LNCAP (cell line): ENCODE results near the gene ARNT2.

Experiments
- TF ChIP-seq, protein P1 (sequence below): fragments of 450-650 bp; IDR thresholded peaks from 2 replicates; pipeline ENCODE4 v1.5.1; 2017; ENCODE audit warnings: mild to moderate bottlenecking

ARNT2 gene

DNA sequence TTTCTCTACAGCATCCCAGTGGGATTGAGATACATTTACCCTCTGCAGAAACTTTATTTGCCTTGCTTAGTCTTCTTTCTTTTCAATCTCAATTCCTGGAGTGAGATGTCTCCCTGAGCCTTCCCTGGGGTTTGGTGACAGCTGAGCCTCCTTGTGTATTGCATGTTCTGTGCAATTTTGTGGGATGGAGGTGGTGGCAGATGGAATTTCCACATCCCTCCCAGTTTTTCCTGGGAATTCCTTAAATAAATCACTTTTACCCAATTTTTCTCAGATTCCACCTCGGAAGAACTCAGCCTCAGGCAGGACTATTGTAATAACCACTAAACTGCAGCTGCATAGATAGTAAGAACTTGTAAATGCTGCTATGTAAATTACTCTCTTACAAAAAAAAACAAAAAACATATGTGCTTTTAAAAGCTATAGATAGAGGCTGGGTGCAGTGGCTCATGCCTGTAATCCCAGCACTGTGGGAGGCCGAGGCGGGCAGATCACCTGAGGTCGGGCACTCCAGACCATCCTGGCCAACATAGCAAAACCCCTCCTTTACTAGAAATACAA lies 202.4 kb downstream of the ARNT2 start:
- TF ChIP-seq, protein P1, sequence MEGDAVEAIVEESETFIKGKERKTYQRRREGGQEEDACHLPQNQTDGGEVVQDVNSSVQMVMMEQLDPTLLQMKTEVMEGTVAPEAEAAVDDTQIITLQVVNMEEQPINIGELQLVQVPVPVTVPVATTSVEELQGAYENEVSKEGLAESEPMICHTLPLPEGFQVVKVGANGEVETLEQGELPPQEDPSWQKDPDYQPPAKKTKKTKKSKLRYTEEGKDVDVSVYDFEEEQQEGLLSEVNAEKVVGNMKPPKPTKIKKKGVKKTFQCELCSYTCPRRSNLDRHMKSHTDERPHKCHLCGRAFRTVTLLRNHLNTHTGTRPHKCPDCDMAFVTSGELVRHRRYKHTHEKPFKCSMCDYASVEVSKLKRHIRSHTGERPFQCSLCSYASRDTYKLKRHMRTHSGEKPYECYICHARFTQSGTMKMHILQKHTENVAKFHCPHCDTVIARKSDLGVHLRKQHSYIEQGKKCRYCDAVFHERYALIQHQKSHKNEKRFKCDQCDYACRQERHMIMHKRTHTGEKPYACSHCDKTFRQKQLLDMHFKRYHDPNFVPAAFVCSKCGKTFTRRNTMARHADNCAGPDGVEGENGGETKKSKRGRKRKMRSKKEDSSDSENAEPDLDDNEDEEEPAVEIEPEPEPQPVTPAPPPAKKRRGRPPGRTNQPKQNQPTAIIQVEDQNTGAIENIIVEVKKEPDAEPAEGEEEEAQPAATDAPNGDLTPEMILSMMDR: no peak

DNA sequence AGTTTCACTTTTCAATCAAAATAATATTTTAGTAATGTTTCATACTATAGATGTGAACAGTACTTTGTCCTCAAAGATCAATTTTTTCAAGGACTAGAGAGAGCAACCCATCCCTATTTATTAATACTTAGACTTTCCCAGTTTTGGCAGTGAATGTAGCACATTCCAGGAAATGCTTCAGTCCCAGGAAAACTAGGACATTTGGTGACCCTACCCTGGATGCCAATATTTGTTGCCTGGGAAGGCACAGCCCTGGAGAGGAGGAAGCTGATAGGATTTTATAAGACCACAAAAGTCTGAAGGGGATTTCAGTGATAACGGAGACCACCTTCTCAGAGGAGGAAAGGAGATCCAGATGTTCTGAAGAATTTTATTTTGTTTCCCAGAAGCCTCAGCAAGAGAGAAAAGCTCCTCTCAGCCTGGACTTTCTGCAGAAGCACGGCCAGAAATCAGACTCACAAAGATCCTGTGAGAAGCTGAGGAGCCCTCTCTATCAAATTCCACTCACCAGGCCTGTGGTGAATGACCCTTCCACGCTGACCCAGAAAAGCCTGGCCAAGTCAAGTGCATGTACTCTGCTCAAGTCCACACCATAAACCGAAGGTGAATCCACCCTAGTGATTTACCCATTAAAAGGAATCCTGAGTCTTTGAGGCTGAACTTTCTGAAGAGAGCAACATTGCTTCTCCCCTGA lies 203.3 kb downstream of the ARNT2 start:
- TF ChIP-seq, protein P1: no peak

DNA sequence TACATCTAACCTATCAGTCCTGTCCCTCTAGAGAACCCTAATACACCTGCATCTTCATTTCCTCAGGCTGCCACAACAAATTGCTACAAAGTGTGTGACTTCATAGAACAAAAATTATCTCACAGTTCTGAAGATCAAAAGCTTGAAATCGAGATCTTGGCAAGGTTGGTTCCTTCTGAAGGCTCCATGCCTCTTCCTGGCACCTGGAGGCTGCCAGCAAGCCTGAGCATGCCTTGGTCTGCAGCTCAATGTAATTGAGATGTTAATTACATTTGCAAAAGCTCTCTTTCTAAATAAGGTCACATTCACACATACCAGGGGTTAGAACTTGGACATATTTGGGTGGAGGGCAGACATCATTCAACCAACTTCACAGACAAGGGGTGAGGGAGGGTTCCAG lies 204.5 kb downstream of the ARNT2 start:
- TF ChIP-seq, protein P1: no peak

DNA sequence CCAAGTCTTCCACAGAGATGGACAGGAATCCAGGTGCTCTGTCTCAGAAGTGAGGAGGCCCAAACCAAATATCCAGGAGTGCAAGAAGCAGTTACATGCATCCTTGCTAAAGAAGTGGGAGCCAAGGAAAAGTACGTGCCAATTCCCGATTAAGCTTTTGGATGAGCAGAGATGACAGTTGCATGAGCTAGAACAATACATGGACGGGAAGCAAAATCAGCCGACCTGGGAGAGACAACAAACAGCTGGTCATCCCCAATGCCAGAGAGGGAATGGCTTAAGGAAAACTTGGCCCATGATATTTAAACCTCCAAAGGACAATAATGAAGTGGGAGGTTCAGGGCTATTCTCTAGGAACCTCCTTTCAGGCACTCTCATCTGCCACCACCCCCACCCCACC lies 204.9 kb downstream of the ARNT2 start:
- TF ChIP-seq, protein P1: no peak

DNA sequence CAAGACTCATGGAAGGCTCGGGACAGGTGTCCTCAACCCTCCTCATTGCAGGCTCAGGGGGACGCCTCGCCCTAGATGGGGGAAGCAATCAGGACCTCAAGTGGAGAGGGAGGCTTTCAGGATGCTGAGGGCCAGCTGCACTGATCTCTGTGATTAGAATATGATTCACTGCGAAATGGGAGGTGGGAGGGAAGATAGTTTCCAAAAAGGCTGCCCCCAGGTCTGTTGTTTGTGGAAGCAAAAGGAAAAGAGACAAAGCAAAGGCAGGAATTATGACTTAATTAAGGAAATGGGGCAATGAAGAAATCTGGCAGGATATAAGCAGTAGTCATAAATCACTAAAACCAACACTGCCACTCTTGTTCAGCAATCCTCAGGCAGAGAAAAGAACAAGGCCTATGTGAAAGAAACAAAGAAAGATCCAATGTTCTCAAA lies 205.3 kb downstream of the ARNT2 start:
- TF ChIP-seq, protein P1: no peak

DNA sequence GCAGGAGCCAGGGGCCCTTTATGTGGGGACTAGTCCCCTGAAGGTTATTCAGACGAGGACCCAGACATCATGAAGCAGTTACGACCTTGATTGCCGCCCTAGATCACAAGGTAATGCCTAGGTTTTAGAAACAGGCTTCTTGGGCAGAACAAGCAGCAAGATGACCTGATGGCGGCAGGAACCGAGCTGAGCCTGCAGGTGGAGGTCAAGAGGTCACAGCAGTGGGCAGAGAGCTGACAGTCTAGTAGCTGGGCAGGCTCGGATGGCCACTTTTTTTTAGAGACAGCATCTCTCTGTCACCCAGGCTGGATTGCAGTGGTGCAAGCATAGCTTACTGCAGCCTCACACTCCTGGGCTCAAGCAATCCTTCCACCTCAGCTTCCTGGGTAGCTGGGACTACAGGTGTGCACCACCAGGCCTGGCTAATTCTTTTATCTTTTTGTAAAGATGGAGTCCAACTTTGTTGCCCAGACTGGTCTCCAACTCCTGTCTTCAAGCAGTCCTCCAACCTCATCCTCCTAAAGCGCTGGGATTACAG lies 207.4 kb downstream of the ARNT2 start:
- TF ChIP-seq, protein P1: no peak

DNA sequence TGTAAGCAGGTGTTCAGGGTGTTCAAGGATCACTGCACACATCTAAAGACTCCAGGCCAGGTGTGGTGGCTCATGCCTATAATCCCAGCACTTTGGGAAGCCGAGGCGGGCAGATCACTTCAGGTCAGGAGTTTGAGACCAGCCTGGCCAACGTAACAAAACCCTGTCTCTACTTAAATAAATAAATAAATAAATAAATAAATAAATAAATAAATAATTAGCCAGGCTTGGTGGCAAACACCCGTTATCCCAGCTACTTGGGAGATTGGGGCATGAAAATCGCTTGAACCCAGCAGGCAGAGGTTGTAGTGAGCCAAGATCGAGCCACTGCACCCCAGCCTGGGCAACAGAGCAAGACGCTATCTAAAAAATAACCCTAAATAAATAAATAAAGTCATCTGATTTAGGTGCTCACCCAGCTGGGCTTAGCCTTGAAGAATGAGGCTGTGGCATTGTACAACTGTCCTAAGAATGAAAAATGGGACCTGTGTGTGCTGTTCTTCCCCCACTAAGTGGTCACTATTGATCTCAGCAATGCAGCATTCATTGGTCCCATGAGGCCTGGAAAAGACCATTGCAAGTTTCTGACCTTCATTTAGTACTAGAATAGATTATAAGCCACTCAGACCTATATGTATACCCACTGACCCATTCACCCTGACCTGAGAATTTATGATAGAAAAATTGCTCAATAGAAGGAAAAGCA lies 208.1 kb downstream of the ARNT2 start:
- TF ChIP-seq, protein P1: no peak
